Measurements from ENCODE around the gene ENO1. TPM values are rescaled to one million over a fixed set of nuclear protein-coding genes. Genes with fewer than 3 reads are reported as not detected.

ENO1 gene
- total RNA-seq, 1 donor from 2014 or later: 1,663 TPM

DNA sequence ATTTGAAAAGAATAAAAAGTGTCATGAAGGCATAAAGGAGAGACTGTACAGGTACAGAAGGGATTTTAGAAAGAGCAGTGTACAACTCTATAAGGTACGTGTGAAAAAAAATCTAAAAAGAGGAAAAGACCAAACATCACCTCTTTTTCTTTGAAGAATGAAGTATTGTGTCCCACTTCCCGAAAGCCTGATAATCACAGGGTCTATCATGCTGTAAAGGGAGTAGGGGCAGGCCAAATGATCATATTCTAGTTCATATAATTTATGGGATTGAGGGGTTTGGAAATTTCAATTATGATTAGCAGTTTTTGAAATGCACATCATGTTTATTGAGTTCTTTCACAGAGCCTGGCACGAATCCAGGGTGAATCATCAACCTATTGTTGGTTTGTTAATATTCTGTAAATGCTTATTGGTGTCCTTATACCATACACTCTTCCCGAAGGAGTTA lies 60.1 kb downstream of the ENO1 start:
- peak; percentile 68 for DNase-seq (ENCODE audit: low read depth)
- H3K9me3 ChIP-seq (ENCODE audit: insufficient read depth, low read depth, low read length): no peaks in the 10 kb centered on the region
- H3K27me3 Mint-ChIP-seq (ENCODE audit: low read depth, unreplicated experiment): no peaks in the 10 kb centered on the region
- H3K9ac ChIP-seq (ENCODE audit: low read length): peak overlapping the region; percentile 89
- peaks cover 29% of the 10 kb centered on the region for H3K79me2 ChIP-seq (ENCODE audit: insufficient read depth, low read length)
- peak overlapping the region; percentile 90 for H3K27ac Mint-ChIP-seq (ENCODE audit: unreplicated experiment)
- H2AFZ ChIP-seq (ENCODE audit: low read depth, low read length): peak overlapping the region; percentile 72
- peaks cover 7% of the 10 kb centered on the region for H4K20me1 ChIP-seq (ENCODE audit: insufficient read depth, low read length)
- H3K4me2 ChIP-seq (ENCODE audit: low read length): peak overlapping the region; percentile 83
- H3K36me3 Mint-ChIP-seq (ENCODE audit: low read depth, unreplicated experiment): no peaks in the 10 kb centered on the region
- peaks cover 28% of the 10 kb centered on the region for H3K4me1 ChIP-seq (ENCODE audit: insufficient read depth, low read length)
- peak overlapping the region; percentile 91 for H3K4me3 ChIP-seq (ENCODE audit: insufficient read depth, low read depth, low read length)
- H3K4me1 Mint-ChIP-seq (ENCODE audit: low read depth, unreplicated experiment): peaks cover 40% of the 10 kb centered on the region
- no peaks in the 10 kb centered on the region for H3K9me3 Mint-ChIP-seq (ENCODE audit: unreplicated experiment)
- H3K27me3 ChIP-seq (ENCODE audit: insufficient read depth, low read length): no peaks in the 10 kb centered on the region
- no peak for FAIRE-seq
- no peak for TF ChIP-seq EZH2 (IDR thresholded peaks at IDR 0.05; ENCODE audit: insufficient read depth, low read length)
- TF ChIP-seq, protein P1, sequence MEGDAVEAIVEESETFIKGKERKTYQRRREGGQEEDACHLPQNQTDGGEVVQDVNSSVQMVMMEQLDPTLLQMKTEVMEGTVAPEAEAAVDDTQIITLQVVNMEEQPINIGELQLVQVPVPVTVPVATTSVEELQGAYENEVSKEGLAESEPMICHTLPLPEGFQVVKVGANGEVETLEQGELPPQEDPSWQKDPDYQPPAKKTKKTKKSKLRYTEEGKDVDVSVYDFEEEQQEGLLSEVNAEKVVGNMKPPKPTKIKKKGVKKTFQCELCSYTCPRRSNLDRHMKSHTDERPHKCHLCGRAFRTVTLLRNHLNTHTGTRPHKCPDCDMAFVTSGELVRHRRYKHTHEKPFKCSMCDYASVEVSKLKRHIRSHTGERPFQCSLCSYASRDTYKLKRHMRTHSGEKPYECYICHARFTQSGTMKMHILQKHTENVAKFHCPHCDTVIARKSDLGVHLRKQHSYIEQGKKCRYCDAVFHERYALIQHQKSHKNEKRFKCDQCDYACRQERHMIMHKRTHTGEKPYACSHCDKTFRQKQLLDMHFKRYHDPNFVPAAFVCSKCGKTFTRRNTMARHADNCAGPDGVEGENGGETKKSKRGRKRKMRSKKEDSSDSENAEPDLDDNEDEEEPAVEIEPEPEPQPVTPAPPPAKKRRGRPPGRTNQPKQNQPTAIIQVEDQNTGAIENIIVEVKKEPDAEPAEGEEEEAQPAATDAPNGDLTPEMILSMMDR (IDR thresholded peaks at IDR 0.05; ENCODE audit: insufficient read depth, low read depth, low read length): no peak
- peak overlapping the region; percentile 86 for H3K4me3 Mint-ChIP-seq (ENCODE audit: unreplicated experiment)
- no peaks in the 10 kb centered on the region for H3K36me3 ChIP-seq (ENCODE audit: insufficient read depth, low read length)
- H3K27ac ChIP-seq (ENCODE audit: low read depth, low read length): peak overlapping the region; percentile 87

DNA sequence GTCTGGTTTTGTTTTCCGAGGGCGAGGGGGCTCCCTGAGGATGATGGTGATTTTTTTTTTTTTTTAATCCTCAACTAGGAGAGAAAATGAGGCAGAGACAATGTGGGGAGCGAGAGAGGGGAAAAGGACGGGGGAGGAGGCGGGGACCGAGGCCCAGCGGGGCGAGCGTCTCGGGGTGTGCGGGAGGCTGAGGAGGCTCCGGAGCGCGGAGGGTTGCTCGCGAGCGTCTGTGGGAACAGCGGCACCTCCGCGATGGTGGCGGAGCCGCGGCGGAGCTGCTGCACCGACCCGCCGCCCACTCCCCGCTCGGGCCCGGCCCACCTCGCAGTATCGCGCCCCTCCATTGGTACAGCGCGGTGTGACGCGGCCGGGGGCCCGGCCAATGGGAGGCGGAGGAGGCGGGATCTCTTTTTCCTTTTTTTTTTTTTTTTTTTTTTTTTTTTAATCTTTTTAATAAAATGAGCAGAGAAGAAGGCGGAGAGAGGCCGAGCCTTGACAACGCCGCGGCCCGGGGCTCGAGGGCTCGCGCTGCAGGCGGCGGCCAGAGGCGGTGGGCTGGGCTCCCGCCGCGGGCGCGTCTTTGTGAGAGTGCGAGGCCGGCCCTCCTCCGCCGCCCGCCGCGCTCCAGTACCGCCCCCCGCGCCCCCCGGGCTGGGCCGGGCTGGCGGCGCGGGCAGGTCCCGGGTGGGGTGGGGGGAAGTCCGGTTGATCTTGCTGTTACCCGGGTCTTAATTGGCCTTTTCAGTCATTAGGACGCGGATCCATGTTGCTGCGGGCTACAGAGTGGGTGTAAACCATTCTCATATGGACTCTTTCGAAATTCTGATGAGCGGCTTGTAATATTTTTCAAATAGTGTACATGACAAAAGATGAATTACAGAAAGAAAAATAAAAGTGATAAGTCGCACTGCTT lies 60.8 kb downstream of the ENO1 start, which contains the start of gene RERE:
TSS of gene RERE (minus strand) at position 229 of the 913 bp plus-strand sequence.
- H4K20me1 ChIP-seq (ENCODE audit: insufficient read depth, low read length): peaks cover 7% of the 10 kb centered on the region
- Mint-ChIP-seq H3K36me3 (ENCODE audit: low read depth, unreplicated experiment) (no peaks in the 10 kb centered on the region), H3K27me3 (ENCODE audit: low read depth, unreplicated experiment) (no peaks in the 10 kb centered on the region), H3K27ac (ENCODE audit: unreplicated experiment) (peak within 1 kb of the TSS; percentile 98), H3K9me3 (ENCODE audit: unreplicated experiment) (no peaks in the 10 kb centered on the region), H3K4me3 (ENCODE audit: unreplicated experiment) (peak within 1 kb of the TSS; percentile 95), H3K4me1 (ENCODE audit: low read depth, unreplicated experiment) (peaks cover 37% of the 10 kb centered on the region)
- peaks cover 31% of the 10 kb centered on the region for H3K4me1 ChIP-seq (ENCODE audit: insufficient read depth, low read length)
- no peaks in the 10 kb centered on the region for H3K27me3 ChIP-seq (ENCODE audit: insufficient read depth, low read length)
- H3K36me3 ChIP-seq (ENCODE audit: insufficient read depth, low read length): no peaks in the 10 kb centered on the region
- H3K9me3 ChIP-seq (ENCODE audit: insufficient read depth, low read depth, low read length): no peaks in the 10 kb centered on the region
- peaks cover 33% of the 10 kb centered on the region for H3K79me2 ChIP-seq (ENCODE audit: insufficient read depth, low read length)
- FAIRE-seq: no peak
- peak within 1 kb of the TSS; percentile 73 for H2AFZ ChIP-seq (ENCODE audit: low read depth, low read length)
- peak; percentile 83 for DNase-seq (ENCODE audit: low read depth)
- H3K9ac ChIP-seq (ENCODE audit: low read length): peak within 1 kb of the TSS; percentile 99
- TF ChIP-seq EZH2 (IDR thresholded peaks at IDR 0.05; ENCODE audit: insufficient read depth, low read length): no peak
- TF ChIP-seq, protein P1 (IDR thresholded peaks at IDR 0.05; ENCODE audit: insufficient read depth, low read depth, low read length): no peak
- H3K4me3 ChIP-seq (ENCODE audit: insufficient read depth, low read depth, low read length): peak within 1 kb of the TSS; percentile 91
- peak within 1 kb of the TSS; percentile 97 for H3K4me2 ChIP-seq (ENCODE audit: low read length)
- peak within 1 kb of the TSS; percentile 92 for H3K27ac ChIP-seq (ENCODE audit: low read depth, low read length)

All from astrocyte (in vitro differentiated cells and primary cell).